AG10803 (cell line): ENCODE measurements around the gene AMFR.

Experiments
- DNase-seq: peaks from one replicate; pipeline ENCODE4 v3.0.0; 2010; ENCODE audit warnings: low read depth
- H3K4me3 ChIP-seq: 2 replicates; pipeline ENCODE4 v1.5.1; 2011; ENCODE audit warnings: mild to moderate bottlenecking, low read length, control low read depth
- TF ChIP-seq, protein P1 (sequence below): conservative IDR thresholded peaks from 2 replicates; pipeline ENCODE4 v1.5.1; 2011; ENCODE audit warnings: mild to moderate bottlenecking, low read length, control low read depth, inconsistent platforms

The AMFR gene

DNA sequence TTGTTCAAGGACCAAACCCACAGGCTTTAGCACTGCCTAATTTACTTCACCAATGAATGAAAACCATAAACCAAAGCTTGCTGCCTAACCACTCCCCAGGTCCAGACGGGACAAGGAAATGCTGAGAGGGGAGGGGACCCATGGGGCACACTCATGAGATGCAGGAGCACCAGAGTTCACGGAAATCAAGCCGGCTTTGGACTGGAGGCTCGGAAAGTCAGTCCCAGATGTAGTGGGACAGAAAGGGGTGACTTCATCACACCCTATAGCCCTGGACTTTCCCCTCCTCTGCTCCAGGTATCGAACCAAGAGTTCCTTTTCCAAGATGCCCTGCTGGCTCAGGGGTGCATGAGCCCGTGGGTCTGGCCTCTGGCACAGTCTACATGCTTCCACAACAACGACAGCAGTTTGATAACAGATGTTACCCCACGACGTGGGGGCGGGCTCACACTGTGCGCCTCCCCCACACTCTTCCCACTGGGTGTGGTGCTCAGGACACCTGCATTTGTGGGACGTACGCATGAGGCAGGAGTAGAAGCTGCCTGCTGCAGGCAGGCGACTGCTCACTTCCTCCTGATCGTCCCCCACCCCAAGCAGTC lies 63.2 kb downstream of the AMFR start:
- no peak overlapping the region for H3K4me3 ChIP-seq
- no peak for DNase-seq
- TF ChIP-seq, protein P1, sequence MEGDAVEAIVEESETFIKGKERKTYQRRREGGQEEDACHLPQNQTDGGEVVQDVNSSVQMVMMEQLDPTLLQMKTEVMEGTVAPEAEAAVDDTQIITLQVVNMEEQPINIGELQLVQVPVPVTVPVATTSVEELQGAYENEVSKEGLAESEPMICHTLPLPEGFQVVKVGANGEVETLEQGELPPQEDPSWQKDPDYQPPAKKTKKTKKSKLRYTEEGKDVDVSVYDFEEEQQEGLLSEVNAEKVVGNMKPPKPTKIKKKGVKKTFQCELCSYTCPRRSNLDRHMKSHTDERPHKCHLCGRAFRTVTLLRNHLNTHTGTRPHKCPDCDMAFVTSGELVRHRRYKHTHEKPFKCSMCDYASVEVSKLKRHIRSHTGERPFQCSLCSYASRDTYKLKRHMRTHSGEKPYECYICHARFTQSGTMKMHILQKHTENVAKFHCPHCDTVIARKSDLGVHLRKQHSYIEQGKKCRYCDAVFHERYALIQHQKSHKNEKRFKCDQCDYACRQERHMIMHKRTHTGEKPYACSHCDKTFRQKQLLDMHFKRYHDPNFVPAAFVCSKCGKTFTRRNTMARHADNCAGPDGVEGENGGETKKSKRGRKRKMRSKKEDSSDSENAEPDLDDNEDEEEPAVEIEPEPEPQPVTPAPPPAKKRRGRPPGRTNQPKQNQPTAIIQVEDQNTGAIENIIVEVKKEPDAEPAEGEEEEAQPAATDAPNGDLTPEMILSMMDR: no peak

DNA sequence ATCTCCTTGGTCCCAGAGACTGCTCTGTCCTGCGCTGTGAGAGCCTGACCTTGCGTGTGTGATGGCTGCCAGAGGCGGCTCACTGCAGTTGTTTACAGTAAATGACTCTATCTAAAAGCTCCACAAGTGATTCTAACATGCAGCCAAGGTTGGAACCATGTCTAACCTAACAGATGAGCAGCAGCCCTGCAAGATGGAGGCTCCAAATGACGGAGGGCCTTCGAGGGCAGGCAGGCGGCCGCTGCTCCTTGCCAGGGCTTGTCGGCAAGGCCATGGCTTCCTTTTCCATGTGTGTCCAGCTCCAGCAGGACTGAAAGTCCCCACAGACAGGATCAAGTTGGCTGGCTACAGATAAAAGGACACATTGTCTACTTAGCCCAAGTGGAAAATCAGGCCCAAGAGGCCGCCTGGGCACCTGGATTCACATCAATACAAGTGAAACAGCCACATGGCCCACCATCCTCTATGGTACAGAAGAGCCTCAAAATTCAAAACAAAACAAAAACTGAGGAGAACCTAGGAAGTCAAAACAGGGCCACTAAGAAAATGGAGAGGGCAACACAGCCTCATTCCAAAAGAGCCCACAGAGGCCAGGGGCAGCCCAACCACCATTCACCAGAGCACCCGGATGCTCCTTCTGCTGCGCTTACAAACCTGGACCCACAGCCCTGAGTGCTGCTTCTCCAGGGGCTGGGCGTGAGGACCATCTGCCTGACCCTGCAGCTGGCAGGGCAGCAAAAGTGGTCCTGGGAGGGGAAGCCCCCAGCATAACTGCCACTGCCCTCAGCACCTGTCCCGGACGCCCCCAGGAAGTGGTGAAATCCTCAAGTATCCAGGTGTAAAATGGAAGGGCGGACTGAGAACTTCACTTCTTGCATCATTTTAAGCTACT lies 65.0 kb downstream of the AMFR start:
- TF ChIP-seq, protein P1: no peak
- no peak for DNase-seq
- H3K4me3 ChIP-seq: no peak overlapping the region

DNA sequence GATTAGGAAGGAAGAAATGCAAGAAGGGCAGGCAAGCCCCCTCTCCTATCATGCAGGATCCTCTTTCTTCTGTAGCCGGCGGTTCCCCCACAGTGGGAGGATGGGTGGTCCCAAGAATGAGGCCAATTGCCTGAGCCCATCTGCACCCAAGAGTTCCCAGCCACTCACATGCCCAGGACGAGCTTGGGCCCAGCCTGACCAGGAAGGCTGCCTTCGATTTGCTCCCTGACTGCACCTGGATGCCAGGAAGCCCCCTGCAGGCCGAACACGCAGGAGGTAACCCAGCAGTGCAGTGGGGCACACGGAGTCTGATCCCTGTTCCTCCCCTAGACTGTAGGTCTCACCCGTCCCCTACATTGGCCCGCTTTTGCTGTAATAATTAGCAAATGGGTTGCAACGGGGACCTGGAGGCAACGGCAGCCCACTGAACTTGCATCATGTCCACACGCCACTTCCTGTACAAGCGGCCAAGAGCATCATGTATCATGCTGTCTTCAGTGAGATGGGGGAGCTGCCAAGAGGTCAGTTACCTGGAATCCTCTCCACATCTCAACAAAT lies 67.5 kb downstream of the AMFR start:
- DNase-seq: no peak
- no peak overlapping the region for H3K4me3 ChIP-seq
- TF ChIP-seq, protein P1: no peak

DNA sequence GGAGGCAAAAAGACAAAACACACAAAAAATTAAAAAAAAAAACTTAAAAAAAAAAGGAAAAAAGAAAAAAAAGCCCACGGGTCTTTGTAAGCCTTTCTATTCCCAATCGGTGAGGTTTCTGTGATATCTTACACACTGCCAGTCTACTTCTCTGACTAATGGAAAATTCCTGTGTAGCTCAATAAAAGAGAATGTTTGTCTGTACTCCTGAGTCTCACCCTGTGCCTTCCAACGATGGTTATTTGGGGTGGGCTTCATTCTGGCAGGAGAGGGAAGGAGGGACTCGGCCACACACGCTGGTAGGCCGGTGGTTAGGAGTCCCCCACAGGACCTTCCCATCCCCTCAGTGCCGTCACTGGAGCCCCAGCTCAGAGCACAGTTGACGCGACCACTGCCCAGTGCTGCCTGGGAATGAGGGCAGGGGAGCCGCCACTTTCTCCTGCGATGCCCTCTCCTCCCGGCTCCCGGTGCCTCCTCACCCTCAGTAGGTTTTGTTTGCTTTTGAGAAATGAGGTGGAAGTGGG lies 68.0 kb downstream of the AMFR start:
- TF ChIP-seq, protein P1: no peak
- peak overlapping the region; percentile 62 for H3K4me3 ChIP-seq
- peak; percentile 38 for DNase-seq

DNA sequence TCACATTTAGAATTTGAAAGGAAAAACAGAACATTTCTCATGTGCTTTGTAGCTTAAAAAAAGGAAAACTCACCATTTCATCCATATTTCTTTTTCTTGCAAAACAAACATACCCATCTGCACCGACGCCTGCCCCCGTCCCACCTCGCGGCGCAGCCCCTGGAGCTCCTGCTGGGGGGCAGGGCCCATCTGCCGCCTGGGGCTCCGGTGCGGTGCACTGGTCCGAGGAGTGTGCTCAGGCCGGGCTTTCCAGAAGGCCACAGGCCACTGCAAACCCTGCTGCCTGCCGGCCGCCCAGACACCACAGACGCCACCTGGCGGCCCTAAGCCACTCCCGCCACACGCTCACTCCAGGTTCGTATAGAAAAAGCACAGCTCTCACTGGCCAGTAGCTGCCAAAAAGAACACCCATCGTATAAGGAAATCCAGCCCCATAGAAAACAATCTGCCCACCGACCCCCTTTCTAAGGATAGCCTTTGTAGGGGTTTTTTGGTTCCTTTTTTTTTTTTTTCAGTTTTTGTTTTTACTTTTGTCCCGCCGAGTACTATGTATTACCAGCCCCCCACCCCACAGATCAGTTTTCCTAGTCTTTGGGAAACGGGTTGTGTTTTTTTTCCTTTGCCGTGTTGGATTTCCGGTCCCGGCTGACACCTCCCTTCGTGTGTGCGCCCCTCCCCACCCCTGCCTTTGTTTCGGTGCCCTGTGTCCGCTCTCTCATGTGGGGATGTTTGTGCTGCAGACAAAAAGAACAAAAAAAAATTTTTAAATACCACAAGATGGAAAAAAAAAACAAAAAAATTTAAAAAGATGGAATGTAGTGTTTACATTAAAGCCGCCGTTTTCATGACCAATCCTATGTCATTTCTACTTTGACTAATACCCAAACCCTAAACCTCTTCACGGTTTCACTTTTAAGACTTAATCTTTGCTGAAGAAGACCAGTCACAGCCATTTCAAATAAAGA lies 68.8 kb downstream of the AMFR start:
- TF ChIP-seq, protein P1: peak; percentile 89
- peak; percentile 82 for DNase-seq
- H3K4me3 ChIP-seq: peak overlapping the region; percentile 62

DNA sequence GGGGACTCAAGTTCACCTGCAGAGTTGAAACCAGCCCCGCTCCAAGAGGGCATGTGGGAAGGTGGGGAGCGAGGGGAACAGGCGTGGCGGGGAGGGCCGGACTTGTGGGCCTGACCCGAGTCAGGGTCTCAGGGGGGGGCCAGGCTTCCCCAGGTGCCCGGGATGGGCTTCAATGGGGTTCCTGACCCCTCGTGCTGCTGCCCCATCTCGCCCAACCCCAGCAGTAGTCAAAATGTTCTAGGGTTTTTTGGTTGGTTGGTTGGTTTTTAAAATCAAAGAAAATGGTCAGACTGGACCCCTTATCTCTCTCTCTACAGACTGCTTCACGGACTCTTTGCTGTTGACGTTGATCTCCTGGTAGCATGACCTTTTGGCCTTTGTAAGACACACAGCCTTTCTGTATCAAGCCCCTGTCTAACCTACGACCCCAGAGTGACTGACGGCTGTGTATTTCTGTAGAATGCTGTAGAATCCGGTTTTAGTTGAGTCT lies 69.5 kb downstream of the AMFR start:
- no peak for DNase-seq
- H3K4me3 ChIP-seq: peak overlapping the region; percentile 24; the same call in 1 of the 2 replicates
- TF ChIP-seq, protein P1: no peak
